Measurements from ENCODE around the gene CLTB.

GRCh38 chr5:176352116-176352878 lies 64.0 kb downstream of the CLTB start:
- TF ChIP-seq CTCF (IDR thresholded peaks at IDR 0.05; ENCODE audit: low read depth, low read length): no peak
- no peak for TF ChIP-seq POLR2A (IDR thresholded peaks at IDR 0.05; ENCODE audit: extremely low read depth, insufficient read length)
- TF ChIP-seq MYC (IDR thresholded peaks at IDR 0.05; ENCODE audit: low read depth, low read length): no peak

Data from NB4 (cell line).